Gastroesophageal sphincter (tissue), 3 donors: ENCODE measurements around the gene ZNF714.

Source experiments
- POLR2A ChIP-seq, 2 donors: fragments of 450-650 bp; IDR thresholded peaks; one replicate each; pipeline ENCODE4 v1.6.1; 2017; ENCODE audit warnings: antibody characterized with exemption in 2 of 2, mild to moderate bottlenecking in 2 of 2, moderate library complexity in 1 of 2
- TF ChIP-seq, protein P1 (sequence below), 4 experiments: fragments of 200-600 bp in 2 of 4; fragments of 450-650 bp in 2 of 4; sonication (generic) in 1 of 4; IDR thresholded peaks; one replicate each; pipeline ENCODE4 v1.5.1; 2017 to 2019; ENCODE audit warnings: antibody characterized with exemption in 4 of 4, mild to moderate bottlenecking in 2 of 4, moderate library complexity in 2 of 4

DNA sequence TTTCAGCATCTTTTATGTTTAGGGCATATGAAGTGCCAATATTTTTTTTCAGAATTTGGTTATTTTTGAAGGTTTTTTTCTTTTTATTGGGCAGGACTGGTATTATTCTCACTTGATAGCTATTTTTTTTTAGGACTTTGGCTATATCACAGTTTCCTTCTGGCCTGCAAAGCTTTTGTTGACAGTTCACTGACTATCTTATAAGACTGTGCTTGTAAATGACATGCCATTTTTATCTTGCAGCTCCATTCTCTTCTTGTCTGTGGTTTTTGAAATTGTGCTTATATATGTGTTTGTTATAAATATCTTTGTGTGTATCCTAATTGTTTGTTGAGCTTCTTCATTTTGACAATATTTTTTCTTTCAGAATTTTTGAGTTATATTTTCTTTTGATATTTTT is 33.4 kb downstream of the ZNF714 start:
- TF ChIP-seq, protein P1, sequence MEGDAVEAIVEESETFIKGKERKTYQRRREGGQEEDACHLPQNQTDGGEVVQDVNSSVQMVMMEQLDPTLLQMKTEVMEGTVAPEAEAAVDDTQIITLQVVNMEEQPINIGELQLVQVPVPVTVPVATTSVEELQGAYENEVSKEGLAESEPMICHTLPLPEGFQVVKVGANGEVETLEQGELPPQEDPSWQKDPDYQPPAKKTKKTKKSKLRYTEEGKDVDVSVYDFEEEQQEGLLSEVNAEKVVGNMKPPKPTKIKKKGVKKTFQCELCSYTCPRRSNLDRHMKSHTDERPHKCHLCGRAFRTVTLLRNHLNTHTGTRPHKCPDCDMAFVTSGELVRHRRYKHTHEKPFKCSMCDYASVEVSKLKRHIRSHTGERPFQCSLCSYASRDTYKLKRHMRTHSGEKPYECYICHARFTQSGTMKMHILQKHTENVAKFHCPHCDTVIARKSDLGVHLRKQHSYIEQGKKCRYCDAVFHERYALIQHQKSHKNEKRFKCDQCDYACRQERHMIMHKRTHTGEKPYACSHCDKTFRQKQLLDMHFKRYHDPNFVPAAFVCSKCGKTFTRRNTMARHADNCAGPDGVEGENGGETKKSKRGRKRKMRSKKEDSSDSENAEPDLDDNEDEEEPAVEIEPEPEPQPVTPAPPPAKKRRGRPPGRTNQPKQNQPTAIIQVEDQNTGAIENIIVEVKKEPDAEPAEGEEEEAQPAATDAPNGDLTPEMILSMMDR (IDR thresholded peaks at IDR 0.05) = no peak
- no peak for TF ChIP-seq POLR2A (IDR thresholded peaks at IDR 0.05)
